SU-DHL-6 (cell line): ENCODE results near the gene UBE2Q2.
"Not testable (repeated sequence)": the region's sequence is repeated elsewhere in the genome, so short reads cannot be mapped to it uniquely, and the experiment has no call there.

ENCODE experiments used
- H2AFZ ChIP-seq: fragments of 200-600 bp; sonication (generic); 2 replicates; pipeline ENCODE4 v1.6.1; 2014; ENCODE audit warnings: low read depth, mild to moderate bottlenecking, moderate library complexity, mixed read lengths, antibody characterized with exemption, low read length; ENCODE audit not compliant: severe bottlenecking
- H3F3A ChIP-seq: fragments of 200-600 bp; shearing (Covaris generic); 2 replicates; pipeline ENCODE4 v1.6.0; 2016; ENCODE audit warnings: antibody characterized with exemption, mild to moderate bottlenecking; ENCODE audit not compliant: insufficient read depth
- H3K27ac ChIP-seq: fragments of 200-600 bp; sonication (generic); 2 replicates; pipeline ENCODE4 v1.5.1; 2016; ENCODE audit warnings: low read depth, mild to moderate bottlenecking, low read length, moderate library complexity, mixed read lengths
- H3K27me3 ChIP-seq: fragments of 200-600 bp; sonication (generic), shearing (Covaris generic); 2 replicates; pipeline ENCODE4 v1.6.0; 2014; ENCODE audit warnings: mild to moderate bottlenecking, low read length
- H3K36me3 ChIP-seq: fragments of 200-600 bp; sonication (generic); 2 replicates; pipeline ENCODE4 v1.6.1; 2014; ENCODE audit warnings: mild to moderate bottlenecking, low read length, mixed read lengths
- H3K4me2 ChIP-seq: fragments of 300-600, 200-600 bp; shearing (Covaris generic), sonication (generic); 2 replicates; pipeline ENCODE4 v1.6.0; 2014; ENCODE audit warnings: low read length, low read depth, mild to moderate bottlenecking; ENCODE audit not compliant: poor library complexity, severe bottlenecking
- H3K4me3 ChIP-seq: fragments of 200-600 bp; sonication (generic); 2 replicates; pipeline ENCODE4 v1.5.1; 2014; ENCODE audit warnings: antibody characterized with exemption, low read length, mild to moderate bottlenecking, mixed read lengths; ENCODE audit not compliant: insufficient read depth, poor library complexity, severe bottlenecking
- H3K79me2 ChIP-seq: fragments of 200-600 bp; sonication (generic); 2 replicates; pipeline ENCODE4 v1.6.1; 2014; ENCODE audit warnings: mild to moderate bottlenecking, low read length, moderate library complexity; ENCODE audit not compliant: insufficient read depth
- H3K9ac ChIP-seq: fragments of 200-600 bp; sonication (generic); 2 replicates; pipeline ENCODE4 v1.7.0; 2014; ENCODE audit warnings: mild to moderate bottlenecking, low read length
- H3K9me2 ChIP-seq: fragments of 200-600 bp; sonication (generic); replicated peaks from 2 replicates; pipeline ENCODE4 v1.6.1; 2014; ENCODE audit warnings: low read length; ENCODE audit not compliant: insufficient read depth
- H3K9me3 ChIP-seq: fragments of 200-600 bp; sonication (generic); 2 replicates; pipeline ENCODE4 v1.6.1; 2014; ENCODE audit warnings: low read length, mixed read lengths; ENCODE audit not compliant: insufficient read depth
- H4K20me1 ChIP-seq: fragments of 200-600 bp; sonication (generic); 2 replicates; pipeline ENCODE4 v1.6.1; 2014; ENCODE audit warnings: low read depth, mild to moderate bottlenecking, antibody characterized with exemption, low read length, moderate library complexity, mixed read lengths
- CTCF ChIP-seq: fragments of 200-600 bp; sonication (generic); IDR thresholded peaks from one replicate; pipeline ENCODE4 v1.5.1; 2017; ENCODE audit warnings: antibody characterized with exemption, mild to moderate bottlenecking, low read length, moderate library complexity; ENCODE audit not compliant: insufficient read depth, poor library complexity, severe bottlenecking
- EZH2phosphoT487 ChIP-seq: fragments of 200-600 bp; sonication (generic), shearing (Covaris generic); conservative IDR thresholded peaks from 2 replicates; pipeline ENCODE4 v1.6.1; 2018; ENCODE audit warnings: mild to moderate bottlenecking, antibody characterized with exemption, low read length, moderate library complexity, mixed read lengths

The UBE2Q2 gene

GRCh38 chr15:75903331-75904239 is 60.3 kb downstream of the UBE2Q2 start, which contains the start of gene FBXO22:
TSS of gene FBXO22 (plus strand) at chr15:75903878. CDS start at chr15:75903964, 86 bp downstream.
- Histone ChIP-seq H3K27ac (peak within 1 kb of the TSS; percentile 76), H3K36me3 (peaks cover under 1% of the 10 kb centered on the region; the same call in 1 of the 2 replicates), H3K4me2 (peak within 1 kb of the TSS; percentile 89), H3K27me3 (no peaks in the 10 kb centered on the region), H3F3A (peaks cover 8% of the 10 kb centered on the region), H4K20me1 (no peaks in the 10 kb centered on the region), H3K4me3 (peak within 1 kb of the TSS; percentile 96), H3K79me2 (peaks cover 43% of the 10 kb centered on the region), H3K9me3 (no peaks in the 10 kb centered on the region), H3K9ac (peak within 1 kb of the TSS; percentile 90), H3K9me2 (no peaks in the 10 kb centered on the region), H2AFZ (peak within 1 kb of the TSS; percentile 96)
- TF ChIP-seq EZH2phosphoT487: no peak
- no peak for TF ChIP-seq CTCF

- no peak overlapping the region for H3K4me3 ChIP-seq
Observed at GRCh38 chr15:75905231-75905630, 62.0 kb downstream of the UBE2Q2 start.

GRCh38 chr15:75910355-75910754 is 67.1 kb downstream of the UBE2Q2 start:
- not testable (repeated sequence) for H3K9me2 ChIP-seq, H3K4me3 ChIP-seq, H3K9ac ChIP-seq, H2AFZ ChIP-seq, H4K20me1 ChIP-seq, H3K9me3 ChIP-seq, H3K4me2 ChIP-seq, H3K27ac ChIP-seq, H3F3A ChIP-seq, H3K27me3 ChIP-seq
- H3K79me2 ChIP-seq: peaks cover 52% of the 10 kb centered on the region
- H3K36me3 ChIP-seq: peaks cover 10% of the 10 kb centered on the region; the same call in 1 of the 2 replicates

More at GRCh38 chr15:75905231-75905630, 62.0 kb downstream of the UBE2Q2 start:
- Histone ChIP-seq H3K9me2 (no peaks in the 10 kb centered on the region), H3K9ac (no peak overlapping the region), H3K79me2 (peaks cover 53% of the 10 kb centered on the region), H3K9me3 (no peaks in the 10 kb centered on the region), H3F3A (peaks cover 8% of the 10 kb centered on the region), H3K27me3 (no peaks in the 10 kb centered on the region), H3K4me2 (peak overlapping the region; percentile 28), H4K20me1 (no peaks in the 10 kb centered on the region), H2AFZ (no peak overlapping the region), H3K36me3 (peaks cover 10% of the 10 kb centered on the region; the same call in 1 of the 2 replicates), H3K27ac (no peak overlapping the region)
- TF ChIP-seq CTCF: no peak
- no peak for TF ChIP-seq EZH2phosphoT487

- TF ChIP-seq CTCF (no peak), EZH2phosphoT487 (no peak)
- Histone ChIP-seq H3K79me2 (peaks cover 12% of the 10 kb centered on the region; the same call in 1 of the 2 replicates), H4K20me1 (no peaks in the 10 kb centered on the region), H3F3A (no peaks in the 10 kb centered on the region), H3K27me3 (no peaks in the 10 kb centered on the region), H3K4me2 (no peak overlapping the region), H3K36me3 (peaks cover 20% of the 10 kb centered on the region; the same call in 1 of the 2 replicates), H3K9me3 (no peaks in the 10 kb centered on the region), H2AFZ (no peak overlapping the region), H3K9ac (no peak overlapping the region), H3K27ac (no peak overlapping the region), H3K9me2 (no peaks in the 10 kb centered on the region), H3K4me3 (no peak overlapping the region)
Observed at GRCh38 chr15:75916978-75917377, 73.7 kb downstream of the UBE2Q2 start.
